ENCODE data around the gene TIMM44. TPM values are rescaled to one million over a fixed set of nuclear protein-coding genes. Genes with fewer than 3 reads are reported as not detected.

Gene TIMM44
- polyA plus RNA-seq, 1 experiment: 43.3 TPM

DNA sequence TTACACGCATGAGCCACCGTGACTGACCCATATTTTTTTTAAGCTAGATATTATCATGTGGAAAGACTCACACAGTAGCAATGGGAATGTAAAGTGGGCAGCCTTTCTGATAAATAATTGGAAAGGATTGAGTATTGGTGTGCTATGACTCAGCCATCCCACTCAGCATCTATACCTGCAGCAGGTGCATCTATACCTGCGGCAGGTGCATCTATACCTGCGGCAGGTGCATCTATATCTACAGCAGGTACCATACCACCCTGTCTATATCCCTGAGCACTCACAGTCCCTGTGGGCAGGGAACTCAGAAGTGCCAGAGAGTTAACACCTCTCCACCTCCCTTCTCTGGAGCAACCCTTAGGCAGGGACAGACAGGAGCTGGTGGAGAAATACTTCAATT, 60.4 kb downstream of the TIMM44 start:
- CTCF ChIA-PET: interaction anchor here (0.6 to 2.4 kb wide), 2 partner anchors 14 to 18 kb away, joined by 6 to 14 read pairs; no protein-coding TSS in a partner anchor

DNA sequence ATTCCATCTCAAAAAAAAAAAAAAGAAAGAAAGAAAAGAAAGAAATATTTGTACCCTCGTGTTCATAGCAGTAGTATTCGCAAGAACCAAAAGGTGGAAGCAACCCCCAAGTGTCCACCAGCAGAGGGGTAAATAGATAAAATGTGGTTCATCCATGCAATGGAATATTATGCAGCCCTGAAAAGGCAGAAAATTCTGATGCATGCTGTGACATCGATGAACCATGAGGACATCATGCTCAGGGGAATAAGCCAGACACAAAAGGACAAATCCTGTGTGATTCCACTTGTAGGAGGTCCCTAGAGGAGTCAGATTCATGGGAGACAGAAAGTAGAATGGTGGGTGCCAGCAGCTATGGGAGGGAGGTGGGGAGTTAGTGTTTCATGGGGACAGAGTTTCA, 61.6 kb downstream of the TIMM44 start:
- DNase-seq (ENCODE audit: low read depth, low spot score): no peak
- POLR2A ChIA-PET: no interaction called here
- CTCF ChIA-PET: interaction anchor here (2.4 kb wide), 1 partner anchor 13 kb away, joined by 14 read pairs; no protein-coding TSS in a partner anchor
- no peak overlapping the region for H3K4me3 ChIP-seq (ENCODE audit: low read depth, low read length)
- peaks cover 8% of the 10 kb centered on the region for H3K27me3 ChIP-seq (ENCODE audit: control insufficient read depth, insufficient read depth, low read length)
- no peaks in the 10 kb centered on the region for H3K9me3 ChIP-seq (ENCODE audit: control insufficient read depth, insufficient read depth, low read length)
- TF ChIP-seq, protein P1, sequence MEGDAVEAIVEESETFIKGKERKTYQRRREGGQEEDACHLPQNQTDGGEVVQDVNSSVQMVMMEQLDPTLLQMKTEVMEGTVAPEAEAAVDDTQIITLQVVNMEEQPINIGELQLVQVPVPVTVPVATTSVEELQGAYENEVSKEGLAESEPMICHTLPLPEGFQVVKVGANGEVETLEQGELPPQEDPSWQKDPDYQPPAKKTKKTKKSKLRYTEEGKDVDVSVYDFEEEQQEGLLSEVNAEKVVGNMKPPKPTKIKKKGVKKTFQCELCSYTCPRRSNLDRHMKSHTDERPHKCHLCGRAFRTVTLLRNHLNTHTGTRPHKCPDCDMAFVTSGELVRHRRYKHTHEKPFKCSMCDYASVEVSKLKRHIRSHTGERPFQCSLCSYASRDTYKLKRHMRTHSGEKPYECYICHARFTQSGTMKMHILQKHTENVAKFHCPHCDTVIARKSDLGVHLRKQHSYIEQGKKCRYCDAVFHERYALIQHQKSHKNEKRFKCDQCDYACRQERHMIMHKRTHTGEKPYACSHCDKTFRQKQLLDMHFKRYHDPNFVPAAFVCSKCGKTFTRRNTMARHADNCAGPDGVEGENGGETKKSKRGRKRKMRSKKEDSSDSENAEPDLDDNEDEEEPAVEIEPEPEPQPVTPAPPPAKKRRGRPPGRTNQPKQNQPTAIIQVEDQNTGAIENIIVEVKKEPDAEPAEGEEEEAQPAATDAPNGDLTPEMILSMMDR (IDR thresholded peaks at IDR 0.05; ENCODE audit: low read depth, low read length): no peak
- H3K27ac ChIP-seq (ENCODE audit: low read depth, low read length): no peak overlapping the region

More for the DNA sequence above, 60.4 kb downstream of the TIMM44 start:
- DNase-seq (ENCODE audit: low read depth, low spot score): no peak
- TF ChIP-seq, protein P1 (IDR thresholded peaks at IDR 0.05; ENCODE audit: low read depth, low read length): no peak
- no peaks in the 10 kb centered on the region; the same call in 1 of the 2 replicates for H3K9me3 ChIP-seq (ENCODE audit: control insufficient read depth, insufficient read depth, low read length)
- no peak overlapping the region for H3K4me3 ChIP-seq (ENCODE audit: low read depth, low read length)
- H3K27ac ChIP-seq (ENCODE audit: low read depth, low read length): no peak overlapping the region
- POLR2A ChIA-PET: interaction anchor here (1.0 kb wide), 1 partner anchor 21 kb away, joined by 3 read pairs; the partner anchor contains the start of gene MAP2K7
- H3K27me3 ChIP-seq (ENCODE audit: control insufficient read depth, insufficient read depth, low read length): peaks cover 5% of the 10 kb centered on the region

DNA sequence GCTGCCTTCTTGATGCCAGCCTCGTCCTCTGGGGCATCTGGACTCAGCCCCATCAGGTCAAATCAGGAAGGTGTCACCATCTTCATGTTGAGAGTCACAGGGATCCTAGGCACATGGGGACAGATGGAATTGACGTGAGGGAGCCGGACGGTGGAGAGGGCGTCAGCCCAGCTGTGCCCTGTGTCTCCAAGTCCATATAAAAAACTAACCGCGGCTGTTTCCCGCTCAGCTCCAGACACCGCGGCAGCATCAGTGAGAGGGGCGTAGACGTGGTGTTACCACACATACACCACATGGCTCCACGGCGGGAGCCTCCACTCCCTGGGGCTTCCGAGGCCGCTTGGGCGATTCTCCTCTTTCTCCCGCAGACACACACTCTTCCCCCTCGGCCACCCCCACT, 63.6 kb downstream of the TIMM44 start:
- Histone ChIP-seq H3K27ac (ENCODE audit: low read depth, low read length) (no peak overlapping the region), H3K4me3 (ENCODE audit: low read depth, low read length) (no peak overlapping the region), H3K27me3 (ENCODE audit: control insufficient read depth, insufficient read depth, low read length) (peaks cover 17% of the 10 kb centered on the region), H3K9me3 (ENCODE audit: control insufficient read depth, insufficient read depth, low read length) (no peaks in the 10 kb centered on the region; the same call in 1 of the 2 replicates)
- TF ChIP-seq, protein P1 (IDR thresholded peaks at IDR 0.05; ENCODE audit: low read depth, low read length): no peak
- ChIA-PET POLR2A (interaction anchor here (0.7 kb wide), 1 partner anchor 14 kb away, joined by 3 read pairs; no protein-coding TSS in a partner anchor), CTCF (no interaction called here)
- DNase-seq (ENCODE audit: low read depth, low spot score): no peak

DNA sequence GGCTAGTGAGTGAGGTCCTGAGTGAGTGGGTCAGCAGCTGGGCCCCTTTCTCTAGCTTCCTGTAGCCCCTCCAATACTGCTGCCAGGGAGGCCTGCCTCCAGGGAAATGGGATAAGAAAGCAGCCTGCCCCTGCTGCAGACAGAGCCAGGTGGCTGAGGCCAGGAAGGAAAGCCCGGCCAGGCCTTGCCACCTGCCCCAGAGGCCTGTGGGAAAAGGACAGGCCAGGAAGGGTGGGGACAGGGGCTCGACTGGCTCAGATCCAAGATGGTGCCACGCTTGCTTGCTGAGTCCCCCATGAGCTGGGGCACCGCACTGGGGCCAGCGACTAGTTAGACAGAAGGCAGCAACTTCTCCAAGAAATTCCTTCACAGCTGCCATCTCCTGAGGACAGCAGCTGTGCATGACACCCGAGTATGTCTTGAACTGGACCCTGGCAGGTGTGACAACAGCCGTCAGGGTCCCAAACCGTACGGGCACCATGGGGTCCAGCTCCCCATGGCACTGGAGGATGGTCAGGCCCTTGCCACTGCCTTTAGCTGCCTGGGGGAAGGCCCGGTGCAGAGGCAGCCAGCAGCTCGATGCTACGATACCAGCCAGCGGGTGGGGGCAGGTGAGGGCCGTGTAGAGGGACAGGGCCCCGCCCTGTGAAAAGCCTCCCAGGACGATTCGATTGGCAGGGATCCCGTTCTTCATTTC, 64.2 kb downstream of the TIMM44 start:
- ChIA-PET CTCF (interaction anchor here (1.4 kb wide), 1 partner anchor 24 kb away, joined by 3 read pairs; the partner anchor contains the start of gene MAP2K7), POLR2A (interaction anchor here (0.7 kb wide), 1 partner anchor 13 kb away, joined by 3 read pairs; no protein-coding TSS in a partner anchor)
- Histone ChIP-seq H3K9me3 (ENCODE audit: control insufficient read depth, insufficient read depth, low read length) (no peaks in the 10 kb centered on the region; the same call in 1 of the 2 replicates), H3K27ac (ENCODE audit: low read depth, low read length) (no peak overlapping the region), H3K27me3 (ENCODE audit: control insufficient read depth, insufficient read depth, low read length) (peaks cover 23% of the 10 kb centered on the region), H3K4me3 (ENCODE audit: low read depth, low read length) (no peak overlapping the region)
- no peak for DNase-seq (ENCODE audit: low read depth, low spot score)
- TF ChIP-seq, protein P1 (IDR thresholded peaks at IDR 0.05; ENCODE audit: low read depth, low read length): no peak

Measured in AG04450 (cell line).